ENCODE results near the gene TIMM22. TPM values are rescaled to one million over a fixed set of nuclear protein-coding genes. Genes with fewer than 3 reads are reported as not detected.
A peak's percentile ranks its signal among the peaks of the same experiment; 100 is the strongest.

The TIMM22 gene
- polyA plus RNA-seq, 3 donors, result 13.5 to 16.0 (median 14.8) TPM

DNA sequence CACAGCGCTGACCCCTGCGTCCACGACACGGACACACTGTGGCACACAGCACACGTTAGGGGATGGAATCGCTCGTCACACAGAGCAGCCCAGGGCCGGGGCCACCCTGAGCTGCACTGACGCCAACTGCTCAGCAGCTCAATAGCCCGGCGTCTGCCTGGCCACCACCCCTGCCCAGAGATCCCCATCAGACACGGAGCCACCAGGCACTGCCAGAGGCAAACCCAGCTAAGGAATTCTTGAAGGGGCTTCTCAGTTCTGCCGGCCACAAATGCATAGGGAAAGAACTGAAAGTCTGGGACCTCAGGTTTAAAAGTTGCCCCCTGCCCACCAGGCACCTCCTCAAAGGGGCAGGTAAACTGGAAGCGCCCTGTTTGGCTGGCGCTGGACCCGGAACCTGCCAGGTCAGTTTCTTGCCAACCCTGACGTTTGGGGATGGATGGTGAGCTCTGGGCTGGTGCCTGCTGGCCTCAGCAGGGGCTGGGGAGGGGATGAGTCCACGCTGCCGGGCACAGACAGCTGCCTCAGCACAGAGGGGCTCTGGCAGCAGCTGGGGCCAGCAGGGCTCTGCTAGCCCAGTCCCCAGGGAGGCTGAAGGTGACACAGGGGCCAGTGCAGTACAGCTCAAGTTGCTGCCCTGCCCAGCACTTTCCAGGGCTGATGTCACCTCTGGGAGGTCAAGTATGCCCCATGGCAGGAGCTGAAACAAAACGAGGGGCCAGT, 33.2 kb downstream of the TIMM22 start:
- DNase-seq (ENCODE audit: extremely low read depth in 1 of 11, low read depth in 9 of 11, low spot score in 4 of 11), result no peak

GRCh38 chr17:1030684-1031532, 34.0 kb downstream of the TIMM22 start:
- no peak for DNase-seq (ENCODE audit: extremely low read depth in 1 of 11, low read depth in 9 of 11, low spot score in 4 of 11)

GRCh38 chr17:1031711-1032110, 34.8 kb downstream of the TIMM22 start:
- DNase-seq (ENCODE audit: extremely low read depth in 1 of 11, low read depth in 9 of 11, low spot score in 4 of 11), result peak in 5 of 11 donors; percentile 60 to 74 (median 63)

- DNase-seq (ENCODE audit: extremely low read depth in 1 of 11, low read depth in 9 of 11, low spot score in 4 of 11), result no peak
These were observed 35.5 kb downstream of the TIMM22 start for GRCh38 chr17:1032391-1032790.

- no peak for DNase-seq (ENCODE audit: extremely low read depth in 1 of 11, low read depth in 9 of 11, low spot score in 4 of 11)
These were observed 36.6 kb downstream of the TIMM22 start for GRCh38 chr17:1033503-1033902.

GRCh38 chr17:1034652-1035210, 37.8 kb downstream of the TIMM22 start:
- DNase-seq (ENCODE audit: extremely low read depth in 1 of 11, low read depth in 9 of 11, low spot score in 4 of 11), result no peak

- DNase-seq (ENCODE audit: extremely low read depth in 1 of 11, low read depth in 9 of 11, low spot score in 4 of 11), result no peak
These were observed 38.7 kb downstream of the TIMM22 start for GRCh38 chr17:1035546-1036170.

DNA sequence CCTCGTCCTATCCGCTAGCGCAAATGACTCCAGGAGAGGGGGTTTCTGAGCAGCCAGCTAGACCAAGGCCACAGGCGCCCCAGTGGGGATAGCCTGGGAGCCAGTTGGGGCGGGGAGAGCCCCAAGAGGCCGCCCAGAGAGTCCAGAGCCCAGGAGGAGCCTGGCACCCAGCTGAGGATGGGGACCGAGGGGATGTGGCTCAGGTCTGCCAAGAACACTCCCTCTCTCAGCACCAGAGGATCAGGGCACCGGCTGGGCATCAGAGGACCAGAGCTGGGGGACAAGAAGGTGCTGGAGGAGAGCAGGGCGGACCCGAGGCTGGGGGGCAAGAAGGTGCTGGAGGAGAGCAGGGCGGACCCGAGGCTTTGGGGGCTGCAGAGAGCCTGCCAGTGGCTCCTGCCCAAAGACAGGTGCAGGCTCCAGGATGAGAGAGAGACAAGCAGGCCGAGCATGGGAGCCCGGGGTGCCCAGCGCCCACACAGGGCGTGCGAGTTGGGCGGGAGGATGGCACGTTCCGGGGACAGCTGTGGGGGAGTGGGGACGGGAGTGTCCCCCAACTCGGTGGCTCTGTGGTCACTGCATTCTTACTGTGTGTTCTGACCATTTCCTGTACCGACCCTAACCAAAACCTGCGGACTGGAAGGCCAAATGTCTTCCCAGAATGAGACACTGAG, 39.4 kb downstream of the TIMM22 start:
- DNase-seq (ENCODE audit: extremely low read depth in 1 of 11, low read depth in 9 of 11, low spot score in 4 of 11), result no peak

DNA sequence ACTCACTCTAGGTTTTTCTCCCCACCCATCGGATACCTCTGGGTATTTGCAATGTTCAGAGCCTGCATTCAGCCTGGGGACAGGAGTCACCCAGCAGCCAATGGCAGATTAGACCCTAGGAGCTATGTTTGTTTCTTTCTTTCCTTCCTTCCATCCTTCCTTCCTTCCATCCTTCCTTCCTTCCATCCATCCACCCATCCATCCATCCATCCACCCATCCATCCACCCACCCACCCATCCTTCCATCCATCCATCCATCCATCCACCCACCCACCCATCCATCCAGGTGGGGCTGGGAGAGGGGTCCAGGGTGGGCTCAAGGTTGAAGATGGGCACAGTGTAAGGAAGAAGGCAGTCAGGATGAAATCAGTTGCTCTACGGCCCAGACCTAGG, 39.9 kb downstream of the TIMM22 start:
- no peak for DNase-seq (ENCODE audit: extremely low read depth in 1 of 11, low read depth in 9 of 11, low spot score in 4 of 11)

- DNase-seq (ENCODE audit: extremely low read depth in 1 of 11, low read depth in 9 of 11, low spot score in 4 of 11), result no peak
These were observed 40.4 kb downstream of the TIMM22 start for GRCh38 chr17:1037238-1037879.

GRCh38 chr17:1038459-1039122, 41.7 kb downstream of the TIMM22 start:
- DNase-seq (ENCODE audit: extremely low read depth in 1 of 11, low read depth in 9 of 11, low spot score in 4 of 11), result no peak

GRCh38 chr17:1039123-1039507, 42.2 kb downstream of the TIMM22 start:
- no peak for DNase-seq (ENCODE audit: extremely low read depth in 1 of 11, low read depth in 9 of 11, low spot score in 4 of 11)

GRCh38 chr17:1039511-1040215, 42.7 kb downstream of the TIMM22 start:
- DNase-seq (ENCODE audit: extremely low read depth in 1 of 11, low read depth in 9 of 11, low spot score in 4 of 11), result no peak

GRCh38 chr17:1040216-1040600, 43.3 kb downstream of the TIMM22 start:
- DNase-seq (ENCODE audit: extremely low read depth in 1 of 11, low read depth in 9 of 11, low spot score in 4 of 11), result no peak

- DNase-seq (ENCODE audit: extremely low read depth in 1 of 11, low read depth in 9 of 11, low spot score in 4 of 11), result no peak
These were observed 44.8 kb downstream of the TIMM22 start for GRCh38 chr17:1041746-1042145.

- no peak for DNase-seq (ENCODE audit: extremely low read depth in 1 of 11, low read depth in 9 of 11, low spot score in 4 of 11)
These were observed 45.6 kb downstream of the TIMM22 start for GRCh38 chr17:1042486-1042885.

- DNase-seq (ENCODE audit: extremely low read depth in 1 of 11, low read depth in 9 of 11, low spot score in 4 of 11), result peak in 1 of 11 donors; percentile 49
These were observed 46.8 kb downstream of the TIMM22 start for GRCh38 chr17:1043601-1044251.

All from renal cortex interstitium (tissue), 11 donors.